Measurements from ENCODE around the gene CSNK2B. TPM values are rescaled to one million over a fixed set of nuclear protein-coding genes. Genes with fewer than 3 reads are reported as not detected.

The CSNK2B gene
- total and polyA plus RNA-seq, 10 of the 15 experiments (the other 5 are each of a cell fraction or from before 2014, with no cell fraction given): 56.3 to 405 (median 286) TPM

DNA sequence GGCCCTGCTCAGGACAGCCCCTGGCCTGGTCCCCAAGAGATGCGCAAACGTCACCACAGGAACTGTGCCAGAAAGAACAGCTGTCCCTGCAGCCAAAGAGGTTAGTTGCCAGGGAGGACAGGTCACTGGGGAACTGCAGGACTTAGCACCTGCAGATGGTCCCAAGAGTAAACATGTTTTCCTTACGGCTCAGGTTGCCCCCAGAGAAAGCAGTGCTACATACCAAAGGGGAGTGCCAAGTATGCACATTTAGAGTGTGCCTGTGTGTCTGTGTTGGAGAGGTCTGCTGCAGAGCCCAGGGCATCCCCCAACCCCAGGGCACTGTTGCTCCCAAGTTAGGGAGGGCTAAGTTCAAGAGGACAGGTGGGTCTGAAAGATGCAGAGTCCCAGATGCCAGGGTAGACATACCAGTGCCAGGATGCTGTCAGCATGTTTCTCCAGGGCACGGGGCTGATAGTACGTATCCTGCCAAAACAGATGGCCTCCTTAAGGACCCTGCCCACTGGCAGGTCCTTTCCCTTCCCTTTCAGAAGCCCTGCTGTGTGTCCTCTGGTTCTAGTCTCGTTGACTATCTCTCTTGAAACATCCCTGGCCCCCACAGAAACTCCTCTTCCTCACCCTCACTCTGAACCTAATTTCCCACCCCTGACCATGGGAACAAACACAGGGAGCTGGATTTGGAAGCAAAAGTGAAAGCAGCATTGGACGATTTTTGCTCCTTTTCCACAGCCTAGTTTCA is 36.0 kb downstream of the CSNK2B start:
- DNase-seq (ENCODE audit: low read depth, low spot score) (no peak), ATAC-seq (no peak), FAIRE-seq (no peak)
- H3K27me3 ChIP-seq (replicated peaks in 1 of 2; ENCODE audit: control insufficient read depth in 2 of 2, insufficient read depth in 2 of 2, low read length in 1 of 2): no peaks in the 10 kb centered on the region
- no peaks in the 10 kb centered on the region for H3K9me3 ChIP-seq (replicated peaks; ENCODE audit: control insufficient read depth, insufficient read depth, low read length)
- CTCF ChIA-PET: interaction anchor here (0.6 to 1.3 kb wide), 4 partner anchors 32 to 103 kb away, joined by 3 to 4 read pairs (median 4); no protein-coding TSS in a partner anchor
- peak overlapping the region; percentile 81 for H3K4me2 ChIP-seq (ENCODE audit: control insufficient read depth, insufficient read depth)
- BruUV-seq (replicated peaks): no TSS peak
- H4K20me1 ChIP-seq (ENCODE audit: control insufficient read depth, insufficient read depth): no peaks in the 10 kb centered on the region
- in situ Hi-C loops (cut with MboI) (no loop called here), intact Hi-C loops (cut with micrococcal nuclease; ENCODE audit: unreplicated experiment) (loop anchor here (2.0 kb wide), 1 partner anchor 37 kb away; no protein-coding TSS in a partner anchor)
- POLR2A ChIA-PET: interaction anchor here (1.4 to 3.2 kb wide), 6 partner anchors 36 to 196 kb away, joined by 3 to 23 read pairs (median 8); partner anchors contain the start of genes CLIC1, DDX39B, EHMT2 and GPANK1
- peaks cover 17% of the 10 kb centered on the region for H3K79me2 ChIP-seq (ENCODE audit: control insufficient read depth, insufficient read depth, low read length)
- WGBS (ENCODE audit: insufficient coverage, insufficient replicate concordance, low lambda C conversion rate, missing lambda C conversion rate): 21% methylated on average over 7 of the region's 7 CpGs
- H3K4me1 ChIP-seq (ENCODE audit: control insufficient read depth, insufficient read depth, low read length): peaks cover 9% of the 10 kb centered on the region; the same call in 1 of the 2 replicates
- peak overlapping the region; percentile 69 for H3K9ac ChIP-seq (ENCODE audit: control insufficient read depth, insufficient read depth, low read length)
- RAD21 ChIA-PET (ENCODE audit: unreplicated experiment): interaction anchor here (1.4 kb wide), 1 partner anchor 29 kb away, joined by 4 read pairs; no protein-coding TSS in a partner anchor
- H3K4me3 ChIP-seq: peak overlapping the region; percentile 96
- H2AFZ ChIP-seq (ENCODE audit: control insufficient read depth, low read depth, low read length): peak overlapping the region; percentile 57; the same call in 1 of the 2 replicates
- H3K36me3 ChIP-seq (ENCODE audit: control insufficient read depth in 2 of 2, insufficient read depth in 2 of 2, low read length in 1 of 2): peaks cover 0 to 5% of the 10 kb centered on the region in 2 experiments; a peak in 2 of 4 replicates
- SMC1A ChIA-PET (ENCODE audit: uncharacterized antibody, unreplicated experiment): interaction anchor here (0.7 to 3.1 kb wide), 5 partner anchors 11 to 428 kb away, joined by 3 to 18 read pairs (median 3); partner anchors contain the start of genes CLIC1 and DDX39B
- peak overlapping the region; percentile 91 for H3K27ac ChIP-seq (ENCODE audit: control insufficient read depth, insufficient read depth)
- TF ChIP-seq SP1 (IDR thresholded peaks at IDR 0.05; ENCODE audit: low read depth, low read length): no peak
- TF ChIP-seq, protein P1, sequence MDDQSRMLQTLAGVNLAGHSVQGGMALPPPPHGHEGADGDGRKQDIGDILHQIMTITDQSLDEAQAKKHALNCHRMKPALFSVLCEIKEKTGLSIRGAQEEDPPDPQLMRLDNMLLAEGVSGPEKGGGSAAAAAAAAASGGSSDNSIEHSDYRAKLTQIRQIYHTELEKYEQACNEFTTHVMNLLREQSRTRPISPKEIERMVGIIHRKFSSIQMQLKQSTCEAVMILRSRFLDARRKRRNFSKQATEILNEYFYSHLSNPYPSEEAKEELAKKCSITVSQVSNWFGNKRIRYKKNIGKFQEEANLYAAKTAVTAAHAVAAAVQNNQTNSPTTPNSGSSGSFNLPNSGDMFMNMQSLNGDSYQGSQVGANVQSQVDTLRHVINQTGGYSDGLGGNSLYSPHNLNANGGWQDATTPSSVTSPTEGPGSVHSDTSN (IDR thresholded peaks at IDR 0.05; ENCODE audit: insufficient replicate concordance, low read depth, low read length): no peak
- TF ChIP-seq, protein P2, sequence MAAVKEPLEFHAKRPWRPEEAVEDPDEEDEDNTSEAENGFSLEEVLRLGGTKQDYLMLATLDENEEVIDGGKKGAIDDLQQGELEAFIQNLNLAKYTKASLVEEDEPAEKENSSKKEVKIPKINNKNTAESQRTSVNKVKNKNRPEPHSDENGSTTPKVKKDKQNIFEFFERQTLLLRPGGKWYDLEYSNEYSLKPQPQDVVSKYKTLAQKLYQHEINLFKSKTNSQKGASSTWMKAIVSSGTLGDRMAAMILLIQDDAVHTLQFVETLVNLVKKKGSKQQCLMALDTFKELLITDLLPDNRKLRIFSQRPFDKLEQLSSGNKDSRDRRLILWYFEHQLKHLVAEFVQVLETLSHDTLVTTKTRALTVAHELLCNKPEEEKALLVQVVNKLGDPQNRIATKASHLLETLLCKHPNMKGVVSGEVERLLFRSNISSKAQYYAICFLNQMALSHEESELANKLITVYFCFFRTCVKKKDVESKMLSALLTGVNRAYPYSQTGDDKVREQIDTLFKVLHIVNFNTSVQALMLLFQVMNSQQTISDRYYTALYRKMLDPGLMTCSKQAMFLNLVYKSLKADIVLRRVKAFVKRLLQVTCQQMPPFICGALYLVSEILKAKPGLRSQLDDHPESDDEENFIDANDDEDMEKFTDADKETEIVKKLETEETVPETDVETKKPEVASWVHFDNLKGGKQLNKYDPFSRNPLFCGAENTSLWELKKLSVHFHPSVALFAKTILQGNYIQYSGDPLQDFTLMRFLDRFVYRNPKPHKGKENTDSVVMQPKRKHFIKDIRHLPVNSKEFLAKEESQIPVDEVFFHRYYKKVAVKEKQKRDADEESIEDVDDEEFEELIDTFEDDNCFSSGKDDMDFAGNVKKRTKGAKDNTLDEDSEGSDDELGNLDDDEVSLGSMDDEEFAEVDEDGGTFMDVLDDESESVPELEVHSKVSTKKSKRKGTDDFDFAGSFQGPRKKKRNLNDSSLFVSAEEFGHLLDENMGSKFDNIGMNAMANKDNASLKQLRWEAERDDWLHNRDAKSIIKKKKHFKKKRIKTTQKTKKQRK (IDR thresholded peaks at IDR 0.05; ENCODE audit: low read depth, low read length): no peak
- TF ChIP-seq, protein P3, sequence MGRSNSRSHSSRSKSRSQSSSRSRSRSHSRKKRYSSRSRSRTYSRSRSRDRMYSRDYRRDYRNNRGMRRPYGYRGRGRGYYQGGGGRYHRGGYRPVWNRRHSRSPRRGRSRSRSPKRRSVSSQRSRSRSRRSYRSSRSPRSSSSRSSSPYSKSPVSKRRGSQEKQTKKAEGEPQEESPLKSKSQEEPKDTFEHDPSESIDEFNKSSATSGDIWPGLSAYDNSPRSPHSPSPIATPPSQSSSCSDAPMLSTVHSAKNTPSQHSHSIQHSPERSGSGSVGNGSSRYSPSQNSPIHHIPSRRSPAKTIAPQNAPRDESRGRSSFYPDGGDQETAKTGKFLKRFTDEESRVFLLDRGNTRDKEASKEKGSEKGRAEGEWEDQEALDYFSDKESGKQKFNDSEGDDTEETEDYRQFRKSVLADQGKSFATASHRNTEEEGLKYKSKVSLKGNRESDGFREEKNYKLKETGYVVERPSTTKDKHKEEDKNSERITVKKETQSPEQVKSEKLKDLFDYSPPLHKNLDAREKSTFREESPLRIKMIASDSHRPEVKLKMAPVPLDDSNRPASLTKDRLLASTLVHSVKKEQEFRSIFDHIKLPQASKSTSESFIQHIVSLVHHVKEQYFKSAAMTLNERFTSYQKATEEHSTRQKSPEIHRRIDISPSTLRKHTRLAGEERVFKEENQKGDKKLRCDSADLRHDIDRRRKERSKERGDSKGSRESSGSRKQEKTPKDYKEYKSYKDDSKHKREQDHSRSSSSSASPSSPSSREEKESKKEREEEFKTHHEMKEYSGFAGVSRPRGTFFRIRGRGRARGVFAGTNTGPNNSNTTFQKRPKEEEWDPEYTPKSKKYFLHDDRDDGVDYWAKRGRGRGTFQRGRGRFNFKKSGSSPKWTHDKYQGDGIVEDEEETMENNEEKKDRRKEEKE (IDR thresholded peaks at IDR 0.05): no peak
- no peak for TF ChIP-seq ZSCAN29 (IDR thresholded peaks at IDR 0.05)
- TF ChIP-seq, protein P4, sequence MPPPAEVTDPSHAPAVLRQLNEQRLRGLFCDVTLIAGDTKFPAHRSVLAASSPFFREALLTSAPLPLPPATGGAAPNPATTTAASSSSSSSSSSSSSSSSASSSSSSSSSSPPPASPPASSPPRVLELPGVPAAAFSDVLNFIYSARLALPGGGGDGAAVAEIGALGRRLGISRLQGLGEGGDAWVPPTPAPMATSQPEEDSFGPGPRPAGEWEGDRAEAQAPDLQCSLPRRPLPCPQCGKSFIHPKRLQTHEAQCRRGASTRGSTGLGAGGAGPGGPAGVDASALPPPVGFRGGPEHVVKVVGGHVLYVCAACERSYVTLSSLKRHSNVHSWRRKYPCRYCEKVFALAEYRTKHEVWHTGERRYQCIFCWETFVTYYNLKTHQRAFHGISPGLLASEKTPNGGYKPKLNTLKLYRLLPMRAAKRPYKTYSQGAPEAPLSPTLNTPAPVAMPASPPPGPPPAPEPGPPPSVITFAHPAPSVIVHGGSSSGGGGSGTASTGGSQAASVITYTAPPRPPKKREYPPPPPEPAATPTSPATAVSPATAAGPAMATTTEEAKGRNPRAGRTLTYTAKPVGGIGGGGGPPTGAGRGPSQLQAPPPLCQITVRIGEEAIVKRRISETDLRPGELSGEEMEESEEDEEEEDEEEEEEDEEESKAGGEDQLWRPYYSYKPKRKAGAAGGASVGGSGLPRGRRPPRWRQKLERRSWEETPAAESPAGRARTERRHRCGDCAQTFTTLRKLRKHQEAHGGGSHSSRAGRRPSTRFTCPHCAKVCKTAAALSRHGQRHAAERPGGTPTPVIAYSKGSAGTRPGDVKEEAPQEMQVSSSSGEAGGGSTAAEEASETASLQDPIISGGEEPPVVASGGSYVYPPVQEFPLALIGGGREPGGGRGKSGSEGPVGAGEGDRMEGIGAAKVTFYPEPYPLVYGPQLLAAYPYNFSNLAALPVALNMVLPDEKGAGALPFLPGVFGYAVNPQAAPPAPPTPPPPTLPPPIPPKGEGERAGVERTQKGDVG (CRISPR knock-in tag; IDR thresholded peaks at IDR 0.05): no peak
- TF ChIP-seq MYB (IDR thresholded peaks at IDR 0.05; ENCODE audit: borderline replicate concordance, low read depth, low read length): no peak
- TF ChIP-seq, protein P5, sequence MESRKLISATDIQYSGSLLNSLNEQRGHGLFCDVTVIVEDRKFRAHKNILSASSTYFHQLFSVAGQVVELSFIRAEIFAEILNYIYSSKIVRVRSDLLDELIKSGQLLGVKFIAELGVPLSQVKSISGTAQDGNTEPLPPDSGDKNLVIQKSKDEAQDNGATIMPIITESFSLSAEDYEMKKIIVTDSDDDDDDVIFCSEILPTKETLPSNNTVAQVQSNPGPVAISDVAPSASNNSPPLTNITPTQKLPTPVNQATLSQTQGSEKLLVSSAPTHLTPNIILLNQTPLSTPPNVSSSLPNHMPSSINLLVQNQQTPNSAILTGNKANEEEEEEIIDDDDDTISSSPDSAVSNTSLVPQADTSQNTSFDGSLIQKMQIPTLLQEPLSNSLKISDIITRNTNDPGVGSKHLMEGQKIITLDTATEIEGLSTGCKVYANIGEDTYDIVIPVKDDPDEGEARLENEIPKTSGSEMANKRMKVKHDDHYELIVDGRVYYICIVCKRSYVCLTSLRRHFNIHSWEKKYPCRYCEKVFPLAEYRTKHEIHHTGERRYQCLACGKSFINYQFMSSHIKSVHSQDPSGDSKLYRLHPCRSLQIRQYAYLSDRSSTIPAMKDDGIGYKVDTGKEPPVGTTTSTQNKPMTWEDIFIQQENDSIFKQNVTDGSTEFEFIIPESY (IDR thresholded peaks at IDR 0.05): no peak
